Measurements from ENCODE around the gene BAIAP2L2.
"Not testable (repeated sequence)": the region's sequence is repeated elsewhere in the genome, so short reads cannot be mapped to it uniquely, and the experiment has no call there.

The BAIAP2L2 gene

DNA sequence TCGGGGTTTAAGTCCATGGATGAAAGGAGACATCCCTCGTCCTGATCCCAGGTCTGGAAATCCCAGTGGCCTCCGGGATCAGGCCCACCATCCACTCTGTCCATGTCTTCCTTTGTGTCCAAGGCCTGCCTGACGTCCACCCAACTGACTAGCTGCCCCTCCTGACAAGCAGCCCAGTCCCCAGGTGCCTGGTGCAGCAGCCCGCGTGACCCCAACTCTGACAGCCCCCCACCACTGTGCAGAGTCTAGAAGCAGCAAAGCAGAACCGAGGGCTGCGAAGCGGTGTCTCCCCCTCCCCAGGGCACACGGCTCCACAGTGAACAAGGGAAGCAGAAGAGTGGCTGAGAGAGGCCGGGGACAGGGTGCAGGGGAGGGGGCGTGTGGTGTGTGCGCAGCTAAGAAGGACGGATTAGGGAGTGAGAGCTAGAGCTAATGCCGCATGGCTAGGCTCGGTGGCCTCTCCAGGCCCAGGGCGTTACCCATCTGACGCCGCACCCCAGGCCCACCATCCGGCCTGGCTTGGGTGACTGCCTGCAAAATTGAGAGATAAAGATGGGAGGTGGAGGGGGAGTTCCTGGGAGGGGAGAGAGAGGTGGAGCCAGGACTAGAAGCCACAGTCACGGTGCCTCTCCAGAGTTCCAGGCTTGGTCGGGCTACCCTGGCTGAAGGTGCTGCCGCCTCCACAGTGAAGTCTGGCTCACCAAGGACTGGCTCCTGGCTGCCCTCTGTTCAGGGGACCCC lies 16.6 kb upstream of the BAIAP2L2 start:
- DNase-seq (ENCODE audit: low spot score): no peak

DNA sequence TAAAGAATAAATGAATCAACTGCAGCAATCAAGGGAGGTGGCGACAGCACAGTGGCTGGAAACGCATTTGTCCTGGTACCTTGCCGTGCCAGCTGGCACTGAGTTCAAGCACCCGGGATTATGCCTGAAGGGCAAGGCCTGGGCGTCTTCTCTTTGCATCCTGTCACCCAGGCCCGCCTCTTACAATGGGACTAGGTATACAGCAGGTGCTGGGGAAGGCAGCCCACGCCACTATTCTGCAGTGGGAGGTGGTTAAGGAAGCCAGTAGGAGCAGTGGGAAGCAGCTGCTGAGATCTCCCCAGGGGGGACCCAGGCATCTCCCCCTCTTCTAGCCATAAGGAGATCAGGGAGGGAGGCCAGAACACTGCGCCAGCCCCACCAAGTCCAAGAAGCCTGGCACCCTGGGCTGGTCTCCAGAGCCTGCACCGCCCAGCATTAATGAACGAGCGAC lies 15.3 kb upstream of the BAIAP2L2 start:
- DNase-seq (ENCODE audit: low spot score): no peak

DNA sequence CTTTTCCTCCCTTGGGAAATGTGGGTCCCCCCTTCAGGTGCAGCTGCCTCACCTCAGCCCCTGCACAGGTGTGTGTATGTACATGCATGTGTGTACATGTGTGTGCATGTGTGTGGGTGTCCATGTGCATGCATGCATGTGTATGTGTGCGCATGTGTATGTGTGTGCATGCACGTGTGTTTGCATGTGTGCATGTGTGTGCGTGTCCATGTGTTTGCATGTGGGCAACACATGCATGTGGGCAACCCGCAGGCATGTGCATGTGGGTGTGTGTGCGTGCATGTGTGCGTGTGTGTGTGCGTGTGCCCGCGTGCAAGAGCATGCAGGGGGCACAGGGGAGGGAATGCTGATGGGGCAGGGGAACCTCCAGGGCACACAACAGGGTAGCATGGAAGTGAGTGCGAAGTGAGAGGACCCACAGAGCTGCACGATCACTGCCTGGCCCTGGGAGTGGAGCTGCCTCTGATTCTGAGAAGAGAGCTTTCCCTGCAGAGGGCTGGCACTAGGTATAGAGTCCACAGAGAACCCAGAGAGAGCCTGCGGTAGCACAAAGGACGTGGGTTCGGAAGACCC lies 14.6 kb upstream of the BAIAP2L2 start:
- DNase-seq (ENCODE audit: low spot score): no peak

DNA sequence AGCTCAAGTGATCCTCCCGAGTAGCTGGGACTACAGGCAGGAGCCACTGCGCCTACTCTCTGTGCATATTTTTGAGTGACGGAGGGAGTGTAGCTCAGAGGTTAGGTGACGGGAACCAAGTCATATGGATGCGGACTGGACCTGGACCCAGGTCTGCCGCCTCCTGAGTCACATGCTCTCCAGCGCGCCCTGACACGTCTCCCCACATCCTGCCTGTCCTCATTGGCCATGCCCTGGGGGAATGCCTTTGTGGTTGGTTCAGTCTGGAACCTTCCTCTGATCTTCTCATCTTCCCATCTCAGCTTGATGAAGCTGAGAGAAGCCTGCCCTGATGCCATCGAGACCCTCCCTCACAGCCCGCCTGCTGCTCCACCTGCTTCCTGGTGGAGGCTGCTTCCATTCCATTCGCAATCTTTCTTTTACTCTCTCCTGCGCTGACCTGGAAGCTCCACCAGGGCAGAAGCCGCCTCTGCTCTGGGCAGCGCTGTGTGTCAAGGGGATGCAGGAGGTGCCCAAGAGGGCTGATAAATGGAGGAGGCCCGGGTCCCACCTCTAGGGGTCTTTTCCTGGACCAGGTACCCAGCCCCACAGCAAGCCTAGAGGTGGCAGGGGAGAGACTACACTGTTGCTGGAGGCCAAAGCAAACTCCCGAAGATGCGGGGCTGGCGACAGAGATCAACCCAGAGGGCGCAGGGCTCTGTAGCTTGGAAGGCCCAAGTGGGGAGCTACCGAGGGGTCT lies 13.9 kb upstream of the BAIAP2L2 start:
- DNase-seq (ENCODE audit: low spot score): no peak

DNA sequence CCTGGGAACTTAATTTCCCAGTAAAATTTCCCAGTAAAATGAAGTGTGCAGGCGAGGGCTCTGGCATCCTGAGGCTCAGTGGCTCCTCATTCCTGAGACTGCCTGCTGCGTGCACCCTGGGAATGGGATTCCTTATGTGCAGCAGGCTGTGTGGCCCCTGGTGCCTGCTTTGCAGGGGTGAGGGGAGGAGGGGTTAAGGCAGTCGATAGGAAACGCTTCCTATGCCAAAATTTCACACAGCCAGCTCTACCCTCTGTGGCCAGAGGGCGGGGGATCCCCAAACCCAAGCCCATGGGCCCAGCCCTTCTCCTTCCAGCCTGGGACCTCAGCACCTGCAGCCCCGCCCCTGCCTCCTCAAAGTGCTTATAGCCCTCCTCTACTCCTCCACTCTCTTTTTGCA lies 12.1 kb upstream of the BAIAP2L2 start:
- DNase-seq (ENCODE audit: low spot score): peak; percentile 36

DNA sequence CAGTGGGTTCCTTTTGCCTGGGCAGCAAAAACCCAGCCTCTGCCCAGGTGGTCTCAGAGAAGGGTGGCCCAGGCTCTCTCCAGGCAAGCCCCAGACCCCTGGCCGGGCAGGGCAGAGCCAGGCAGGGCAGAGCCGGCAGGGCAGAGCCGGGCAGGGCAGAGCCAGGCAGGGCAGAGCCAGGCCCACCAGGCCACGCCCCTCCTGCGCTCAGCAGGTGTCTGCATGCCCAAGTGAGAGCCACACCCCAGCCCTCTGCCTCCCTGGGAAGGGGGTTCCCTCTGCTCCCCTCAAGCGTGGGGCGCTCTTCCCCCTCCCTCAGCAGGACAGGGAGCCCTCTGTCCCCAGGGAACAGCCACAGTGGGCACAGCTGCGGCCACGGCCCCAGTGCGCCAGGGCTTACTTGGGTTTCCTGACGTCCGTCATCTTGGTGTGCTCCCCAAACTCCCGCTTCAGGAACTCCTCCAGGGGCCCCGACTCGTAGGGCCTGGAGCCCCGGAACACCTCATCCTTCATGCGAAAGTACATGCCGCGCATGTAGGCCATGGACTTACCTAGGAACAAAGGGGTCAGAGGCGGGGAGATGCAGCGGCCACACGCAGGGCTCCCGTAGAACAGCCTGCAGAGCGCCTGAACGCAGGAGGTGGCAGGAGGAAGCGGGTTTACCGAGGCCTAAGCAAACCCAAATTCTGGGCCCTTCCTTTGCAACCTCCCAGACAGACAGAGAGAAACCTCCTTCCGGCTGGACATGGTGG lies 10.1 kb upstream of the BAIAP2L2 start:
- no peak for DNase-seq (ENCODE audit: low spot score)

DNA sequence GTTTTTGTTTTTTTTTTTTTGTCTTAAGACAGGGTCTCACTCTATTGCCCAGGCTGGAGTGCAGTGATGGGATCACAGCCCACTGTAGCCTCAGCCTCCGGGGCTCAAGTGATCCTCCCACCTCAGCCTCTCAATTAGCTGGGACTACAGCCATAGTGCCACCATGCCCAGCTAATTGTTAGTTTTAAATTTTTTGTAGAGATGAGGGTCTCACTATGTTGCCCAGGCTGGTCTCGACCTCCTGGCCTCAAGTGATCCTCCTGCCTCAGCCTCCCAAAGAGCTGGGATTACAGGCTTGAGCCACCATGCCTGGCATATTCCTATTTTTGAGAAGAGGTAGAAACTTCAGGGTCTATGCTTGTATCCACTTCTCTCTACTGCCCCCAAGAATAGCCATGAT lies 8.3 kb upstream of the BAIAP2L2 start:
- not testable (repeated sequence) for DNase-seq (ENCODE audit: low spot score)

DNA sequence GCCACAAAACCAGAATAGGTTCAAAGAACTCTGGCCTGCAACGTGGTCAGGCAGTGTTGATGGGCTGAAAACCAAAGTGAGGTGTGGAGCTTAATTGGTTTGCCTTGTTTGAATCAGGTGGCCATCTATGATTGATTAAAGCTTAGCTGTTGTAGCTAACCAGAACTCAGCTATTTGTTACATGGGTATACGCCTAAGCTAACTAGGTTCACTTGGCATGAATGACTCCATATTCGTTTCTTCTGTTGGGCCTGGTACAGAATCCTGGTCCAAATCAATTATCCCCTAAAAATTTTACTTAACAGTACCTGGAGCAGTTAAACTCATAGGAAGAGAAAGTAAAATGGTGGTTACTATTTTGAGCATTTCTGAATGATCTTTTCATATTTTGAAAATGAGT lies 7.7 kb upstream of the BAIAP2L2 start:
- DNase-seq (ENCODE audit: low spot score): no peak

DNA sequence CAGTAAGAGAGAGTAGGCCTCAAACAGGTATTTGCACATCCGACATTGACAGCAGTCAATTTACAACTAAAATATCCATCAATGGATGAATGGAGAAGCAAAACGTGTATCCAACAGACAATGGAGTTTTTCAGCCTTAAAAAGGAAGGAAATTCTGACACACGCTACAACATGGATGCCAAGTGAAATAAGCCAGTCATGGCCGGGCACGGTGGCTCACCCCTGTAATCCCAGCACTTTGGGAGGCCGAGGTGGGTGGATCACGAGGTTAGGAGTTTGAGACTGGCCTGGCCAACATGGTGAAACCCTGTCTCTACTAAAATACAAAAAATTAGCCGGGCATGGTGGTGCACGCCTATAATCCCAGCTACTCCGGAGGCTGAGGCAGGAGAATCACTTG lies 7.1 kb upstream of the BAIAP2L2 start:
- DNase-seq (ENCODE audit: low spot score): not testable (repeated sequence)

DNA sequence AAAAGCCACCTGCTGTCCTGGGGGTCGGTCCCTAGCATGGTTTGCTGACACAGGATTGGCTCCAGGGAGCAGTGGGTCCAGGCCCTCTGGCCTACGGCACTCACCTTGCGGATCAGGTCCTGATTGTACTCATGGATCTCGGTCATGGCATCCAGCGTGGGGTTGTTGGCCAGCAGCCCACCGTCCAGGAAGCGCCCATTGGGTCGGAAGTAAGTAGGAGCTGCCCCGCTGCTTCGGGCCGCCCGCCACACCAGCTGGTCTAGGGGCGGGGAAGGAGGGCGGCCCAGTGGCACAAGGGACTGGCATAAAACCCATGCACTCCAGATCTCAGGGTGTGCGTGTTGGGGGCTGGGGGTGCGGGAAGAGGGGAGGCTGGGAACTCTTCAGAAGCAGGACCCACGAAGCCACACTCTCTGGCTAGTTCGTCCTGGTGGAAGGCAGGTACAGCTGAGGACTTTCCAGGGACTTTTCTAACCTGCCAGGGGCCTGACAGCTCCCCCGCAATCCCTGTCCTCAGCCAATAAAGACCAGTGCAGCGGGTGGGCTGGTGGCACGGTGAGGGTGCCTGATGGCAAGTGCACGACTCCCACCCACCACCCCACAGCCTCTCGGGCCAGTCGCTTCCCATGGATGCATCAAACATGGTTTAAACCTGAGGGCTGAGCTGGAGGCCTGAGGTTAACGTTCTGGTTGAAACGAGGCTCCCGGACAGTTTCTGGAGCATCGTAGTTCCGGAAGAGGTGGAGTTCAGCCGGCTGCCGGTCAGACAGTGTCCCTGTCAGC lies 5.1 kb upstream of the BAIAP2L2 start:
- DNase-seq (ENCODE audit: low spot score): no peak

DNA sequence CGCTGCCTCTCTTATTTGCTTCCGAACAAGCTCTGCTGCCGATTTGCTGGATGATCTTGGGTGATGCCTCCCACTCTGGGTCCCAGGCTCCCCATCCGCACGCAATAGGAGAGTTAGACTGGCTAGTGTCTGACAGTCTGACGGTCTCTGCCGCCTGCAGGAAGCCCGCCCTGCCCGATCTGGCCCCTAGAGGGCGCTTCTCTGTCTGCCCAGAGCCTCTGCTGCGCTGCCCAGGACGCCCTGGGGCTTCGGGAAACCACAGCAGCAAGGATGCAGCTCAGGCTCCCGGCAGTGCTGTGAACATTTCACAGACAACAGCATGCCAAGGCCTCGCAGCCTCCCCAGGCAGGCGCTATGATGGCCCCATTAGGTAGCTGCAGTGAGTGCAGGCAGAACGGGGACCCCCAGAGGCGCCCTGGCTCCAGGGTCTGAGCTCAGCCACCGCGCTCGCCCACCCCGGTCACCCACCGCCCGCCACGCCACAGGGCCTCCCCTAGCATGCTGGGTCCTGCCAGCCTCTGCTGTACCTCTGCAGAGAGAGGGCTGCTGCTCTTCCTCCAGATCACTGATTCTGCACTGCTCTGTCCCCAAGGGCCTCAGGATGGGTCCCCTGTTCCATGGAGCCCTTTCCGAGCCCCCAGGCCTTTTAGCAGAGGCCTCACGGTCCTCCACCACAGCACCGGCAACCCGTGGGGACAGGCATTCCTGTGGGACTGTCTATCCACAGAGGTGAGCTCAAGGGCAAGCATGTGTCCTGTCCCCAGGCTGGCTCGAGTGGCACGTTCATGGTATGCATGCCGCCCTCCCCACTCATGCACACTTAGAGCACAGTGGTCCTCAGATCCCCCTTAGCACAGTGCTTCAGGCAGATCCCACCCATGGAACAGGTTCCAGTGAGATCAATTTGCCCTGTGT lies 4.3 kb upstream of the BAIAP2L2 start:
- DNase-seq (ENCODE audit: low spot score): peak; percentile 73

DNA sequence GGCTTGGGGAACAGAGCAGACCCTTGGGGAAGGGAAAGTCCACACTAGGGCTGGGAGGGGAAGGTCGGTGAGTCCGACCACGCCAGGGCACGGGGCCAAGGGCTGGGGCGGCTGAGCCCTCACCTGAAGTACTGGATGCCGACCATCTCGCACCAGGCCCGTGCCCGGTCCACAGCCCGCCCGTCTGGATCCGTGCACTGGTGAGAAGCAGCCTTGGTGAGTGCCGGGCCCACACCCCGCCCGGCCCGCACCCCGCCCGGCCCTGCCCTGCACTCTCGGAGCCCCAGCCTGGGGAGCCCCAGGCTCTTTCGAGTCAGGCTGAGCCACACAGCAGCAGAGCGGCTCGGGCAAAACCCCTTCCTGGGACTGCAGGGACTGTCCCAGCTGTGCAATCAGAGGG lies 1.9 kb upstream of the BAIAP2L2 start:
- DNase-seq (ENCODE audit: low spot score): no peak

DNA sequence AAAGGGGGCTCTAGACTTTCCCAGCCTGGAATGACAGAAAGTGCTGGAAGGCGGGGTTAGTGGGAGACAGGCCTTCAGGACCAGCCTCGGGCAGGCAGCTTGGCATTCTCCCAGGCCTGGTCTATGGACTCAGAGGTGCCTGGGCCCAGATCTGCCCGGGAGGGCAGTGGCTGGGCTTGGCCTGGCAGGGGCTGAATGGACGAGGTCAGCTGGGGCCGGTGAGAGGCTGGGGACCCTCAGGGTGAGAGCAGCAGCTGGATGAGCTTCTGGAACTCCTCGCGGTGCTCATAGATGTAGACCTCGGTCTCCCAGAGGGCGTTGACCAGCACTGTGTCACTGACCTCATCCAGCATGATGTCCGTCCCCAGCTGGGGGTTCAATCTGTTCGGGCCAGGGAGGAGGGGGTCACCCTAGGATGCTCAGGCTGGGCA lies 1.5 kb upstream of the BAIAP2L2 start:
- no peak for DNase-seq (ENCODE audit: low spot score)

DNA sequence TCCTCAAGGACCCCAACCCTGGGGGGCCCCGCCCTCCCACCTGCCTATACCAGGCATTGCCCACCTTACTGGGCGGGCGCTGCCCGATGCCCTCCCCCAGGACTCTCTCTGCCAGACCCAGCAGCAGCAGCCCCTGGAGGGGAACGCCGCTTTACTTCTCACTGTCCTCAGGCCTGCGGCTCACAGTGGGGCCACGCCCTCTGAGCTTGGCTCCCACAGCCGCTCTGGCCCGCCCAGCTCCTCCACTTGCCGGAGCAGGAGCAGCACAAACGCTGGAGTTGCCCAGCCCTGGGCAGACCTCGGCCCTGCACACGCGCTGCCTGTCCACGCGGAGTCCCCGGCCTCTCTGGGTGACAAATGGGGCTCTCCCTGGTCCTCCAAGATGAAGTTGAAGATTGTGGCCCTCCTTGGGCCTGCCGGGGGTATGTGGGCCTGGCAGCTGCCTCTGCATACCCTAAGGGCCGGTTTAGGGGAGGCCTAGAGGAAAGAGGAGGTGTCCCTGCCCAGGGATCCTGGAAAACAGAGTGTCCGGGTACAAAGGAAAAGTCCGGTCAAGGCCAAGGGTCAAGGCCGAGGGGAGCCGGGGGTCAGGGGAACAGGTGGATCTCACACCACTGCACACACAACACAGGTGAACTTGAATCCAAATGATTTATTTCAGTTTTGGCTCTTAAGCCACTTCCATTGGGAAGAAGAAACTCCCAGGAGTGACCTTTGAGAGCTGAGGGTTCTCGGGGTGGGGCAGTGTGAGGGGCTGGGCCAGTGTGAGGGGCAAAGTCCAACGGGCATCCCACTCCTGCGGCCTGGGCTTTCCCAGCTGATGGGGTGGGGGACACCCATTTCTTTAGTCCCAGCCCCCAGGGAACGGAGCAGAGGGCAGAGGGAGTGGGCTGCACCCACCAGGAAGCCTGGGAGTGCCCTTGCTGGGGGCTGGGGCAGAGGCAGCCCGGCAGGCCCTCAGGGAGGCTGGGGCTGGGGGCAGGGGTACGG lies 674 bp upstream of the BAIAP2L2 start:
- DNase-seq (ENCODE audit: low spot score): no peak

DNA sequence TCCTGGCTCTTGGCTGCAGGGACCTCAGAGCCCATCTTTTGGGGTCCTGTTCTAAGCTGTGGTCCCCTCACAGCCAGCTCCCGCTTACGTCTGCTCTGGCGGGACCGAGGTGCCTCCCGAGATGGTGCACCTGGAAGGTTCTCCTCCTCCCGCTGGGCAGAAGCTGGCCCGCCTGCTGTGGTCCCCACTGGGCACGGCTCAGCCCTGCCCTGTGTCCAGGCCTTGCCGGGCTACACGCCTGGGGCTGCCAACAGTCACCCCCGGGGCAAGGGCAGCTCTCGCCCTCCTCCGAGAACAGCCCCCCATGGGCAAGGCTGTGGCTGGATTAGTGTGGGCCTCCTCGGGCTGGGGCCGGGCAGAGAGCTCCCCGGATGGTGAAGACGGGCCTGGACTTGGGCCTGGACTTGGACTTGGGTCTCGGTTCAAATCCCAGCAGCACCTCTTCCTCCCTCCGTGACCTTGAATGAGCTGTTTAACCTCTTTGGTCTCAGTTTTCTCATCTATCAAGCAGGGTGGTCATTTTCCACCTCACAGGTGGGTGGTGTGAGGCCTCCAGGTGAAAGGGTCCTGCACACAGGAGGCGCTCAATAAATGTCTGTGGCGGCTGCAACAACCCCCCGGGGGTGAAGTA lies 998 bp downstream of the BAIAP2L2 start:
- DNase-seq (ENCODE audit: low spot score): no peak

DNA sequence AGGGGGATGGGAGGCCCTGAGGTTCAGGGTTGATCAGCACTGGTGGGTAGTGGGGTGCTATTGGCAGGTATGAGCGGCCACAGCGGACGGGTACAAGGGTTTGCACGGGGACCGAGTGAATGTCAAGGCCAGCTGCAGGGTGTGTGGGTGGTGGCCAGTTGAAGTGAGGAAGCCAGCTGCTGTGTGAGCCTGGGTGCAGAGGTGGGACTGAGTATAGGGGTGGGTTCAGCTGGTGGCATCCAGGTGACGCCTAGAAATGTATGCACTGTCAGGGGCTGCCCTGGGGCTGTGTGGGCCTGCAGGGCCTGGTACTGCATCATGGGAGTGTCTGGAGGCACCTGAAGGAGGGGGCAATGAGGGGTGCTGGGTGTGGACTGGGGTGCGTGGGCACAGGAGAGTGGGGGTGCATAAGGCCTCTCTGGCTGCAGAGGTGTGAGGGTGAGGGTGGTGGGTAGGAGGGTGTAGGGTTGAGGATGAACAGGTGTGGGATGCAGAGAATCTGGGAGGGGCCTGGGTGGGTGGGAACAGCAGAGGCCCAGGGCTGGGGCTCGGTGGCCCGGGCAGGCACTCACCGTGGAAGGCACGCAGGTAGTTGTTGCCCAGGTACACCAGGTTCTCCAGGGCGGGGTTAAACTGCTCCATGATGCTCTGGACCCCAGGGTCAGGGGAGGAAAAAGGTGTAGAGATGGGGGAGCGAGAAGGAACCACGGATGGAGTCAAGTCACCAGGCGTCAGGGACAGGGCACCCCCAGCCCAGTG lies 1.7 kb downstream of the BAIAP2L2 start:
- DNase-seq (ENCODE audit: low spot score): no peak

DNA sequence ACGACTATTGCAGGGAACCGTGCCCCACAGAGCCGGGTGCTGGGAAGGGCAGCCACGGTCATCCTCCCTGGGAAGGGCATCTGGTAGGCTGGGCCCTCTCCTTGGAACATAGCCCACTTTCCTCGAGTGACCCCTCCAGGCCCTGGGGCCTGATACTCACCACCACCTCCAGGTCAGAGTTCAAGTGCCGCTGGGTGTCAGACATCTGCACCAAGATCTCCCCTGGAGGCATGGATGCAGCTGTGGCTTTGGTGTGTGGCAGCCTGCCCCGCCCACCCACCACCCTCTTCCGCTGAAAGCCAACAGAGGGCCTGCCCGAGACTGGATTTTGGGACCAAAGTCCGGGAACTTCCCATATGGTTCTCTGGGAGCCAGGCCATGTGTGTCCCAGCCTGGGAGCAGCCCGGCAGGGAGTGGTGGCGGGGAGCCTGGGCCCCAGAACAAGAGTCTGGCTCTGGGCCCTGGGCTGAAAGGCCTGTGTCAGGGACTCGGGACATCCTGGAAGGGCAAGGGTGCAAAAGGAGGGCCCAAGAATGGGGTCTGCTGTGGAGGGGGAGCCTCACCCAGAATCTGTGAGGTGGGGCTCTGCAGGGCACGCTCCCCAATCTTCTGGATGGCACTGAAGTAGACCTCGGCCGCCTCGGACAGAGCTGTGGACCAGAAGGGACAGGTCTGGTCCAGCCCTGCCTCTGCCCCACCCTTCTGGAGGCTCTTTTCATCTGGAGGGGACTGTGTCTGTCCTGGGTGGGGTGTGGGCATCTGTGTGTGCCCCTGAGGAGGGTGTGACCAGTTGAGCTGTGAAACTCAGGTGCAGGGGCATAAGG lies 2.6 kb downstream of the BAIAP2L2 start:
- no peak for DNase-seq (ENCODE audit: low spot score)
